Breast epithelium (tissue), 3 donors: ENCODE results near the gene ASCC3.

Experiments used
- POLR2A ChIP-seq: fragments of 450-650 bp; IDR thresholded peaks from one replicate; pipeline ENCODE4 v1.6.1; 2016; ENCODE audit warnings: antibody characterized with exemption, mild to moderate bottlenecking, moderate library complexity
- TF ChIP-seq, protein P1 (sequence below), 3 donors: fragments of 450-650 bp; IDR thresholded peaks; one replicate each; pipeline ENCODE4 v1.5.1; 2016 to 2017; ENCODE audit warnings: antibody characterized with exemption in 3 of 3, mild to moderate bottlenecking in 3 of 3, moderate library complexity in 3 of 3

DNA sequence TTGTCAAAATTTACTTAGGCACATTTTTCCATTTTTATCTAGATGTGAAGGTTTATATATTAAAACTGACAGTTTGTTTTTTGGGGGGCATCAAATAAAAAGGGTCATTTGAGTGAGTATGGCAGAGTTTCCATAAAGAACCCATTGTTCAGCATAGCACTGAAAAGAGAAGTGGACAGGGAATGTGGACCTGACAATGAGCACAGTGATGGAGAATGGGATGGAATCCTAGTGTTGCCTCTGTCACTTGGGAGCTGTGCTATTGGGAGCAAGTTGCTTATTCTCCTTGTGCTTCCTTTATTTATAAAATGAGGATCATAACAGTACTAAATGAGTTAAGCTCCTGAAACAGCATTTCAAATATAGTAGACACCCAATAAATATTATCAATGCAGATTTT is 285.7 kb downstream of the ASCC3 start:
- TF ChIP-seq, protein P1, sequence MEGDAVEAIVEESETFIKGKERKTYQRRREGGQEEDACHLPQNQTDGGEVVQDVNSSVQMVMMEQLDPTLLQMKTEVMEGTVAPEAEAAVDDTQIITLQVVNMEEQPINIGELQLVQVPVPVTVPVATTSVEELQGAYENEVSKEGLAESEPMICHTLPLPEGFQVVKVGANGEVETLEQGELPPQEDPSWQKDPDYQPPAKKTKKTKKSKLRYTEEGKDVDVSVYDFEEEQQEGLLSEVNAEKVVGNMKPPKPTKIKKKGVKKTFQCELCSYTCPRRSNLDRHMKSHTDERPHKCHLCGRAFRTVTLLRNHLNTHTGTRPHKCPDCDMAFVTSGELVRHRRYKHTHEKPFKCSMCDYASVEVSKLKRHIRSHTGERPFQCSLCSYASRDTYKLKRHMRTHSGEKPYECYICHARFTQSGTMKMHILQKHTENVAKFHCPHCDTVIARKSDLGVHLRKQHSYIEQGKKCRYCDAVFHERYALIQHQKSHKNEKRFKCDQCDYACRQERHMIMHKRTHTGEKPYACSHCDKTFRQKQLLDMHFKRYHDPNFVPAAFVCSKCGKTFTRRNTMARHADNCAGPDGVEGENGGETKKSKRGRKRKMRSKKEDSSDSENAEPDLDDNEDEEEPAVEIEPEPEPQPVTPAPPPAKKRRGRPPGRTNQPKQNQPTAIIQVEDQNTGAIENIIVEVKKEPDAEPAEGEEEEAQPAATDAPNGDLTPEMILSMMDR (IDR thresholded peaks at IDR 0.05): no peak
- no peak for TF ChIP-seq POLR2A
